ENCODE results near the gene TREML1. TPM values are rescaled to one million over a fixed set of nuclear protein-coding genes. Genes with fewer than 3 reads are reported as not detected.

Gene TREML1
- total and polyA plus RNA-seq, 9 of the 15 experiments (the other 6 are each of a cell fraction or from before 2014, with no cell fraction given): not detected

DNA sequence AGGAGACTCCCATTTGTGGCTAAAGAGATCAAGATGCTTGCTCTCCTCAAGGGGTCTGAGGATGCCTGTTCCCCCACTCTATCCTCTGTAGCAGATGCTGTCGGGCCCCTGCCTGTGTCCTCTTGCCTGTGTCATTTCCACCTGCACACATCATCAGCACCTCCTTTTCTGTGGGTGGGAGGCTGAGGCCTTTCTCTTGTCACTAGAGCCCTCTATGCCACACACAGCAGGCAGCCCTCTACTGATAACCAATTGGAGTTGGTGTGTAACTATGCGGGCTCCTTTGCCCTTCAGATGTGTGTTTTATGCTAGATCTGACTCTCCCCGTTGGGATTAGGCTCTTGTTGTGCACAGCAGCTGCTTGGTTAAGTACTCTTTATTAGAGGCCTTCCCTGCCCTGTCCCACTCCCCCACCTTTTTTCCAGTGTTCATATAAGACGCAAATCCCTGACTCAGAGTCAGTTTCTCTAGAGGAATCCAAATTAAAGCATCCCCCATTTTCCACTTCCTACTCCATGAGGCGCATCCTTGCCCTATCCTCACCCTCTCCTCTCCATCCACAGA lies 39.1 kb upstream of the TREML1 start:
- Histone ChIP-seq H3K4me1 (replicated peaks in 1 of 2; ENCODE audit: control insufficient read depth in 2 of 2, insufficient read depth in 2 of 2, low read length in 2 of 2) (no peaks in the 10 kb centered on the region), H3K36me3 (ENCODE audit: control insufficient read depth, insufficient read depth, low read length) (no peaks in the 10 kb centered on the region), H3K9me3 (replicated peaks; ENCODE audit: control insufficient read depth, insufficient read depth, low read depth, low read length) (no peaks in the 10 kb centered on the region), H3K4me3 (no peak overlapping the region), H2AFZ (ENCODE audit: low read depth, low read length) (no peak overlapping the region), H3K27me3 (ENCODE audit: control insufficient read depth in 2 of 2, insufficient read depth in 2 of 2, low read length in 2 of 2) (0 out of 5 replicates have a peak, but pooled peaks cover 0 to 8% of the 10 kb centered on the region in 2 experiments), H3K9me1 (ENCODE audit: control insufficient read depth, insufficient read depth, low read length) (no peaks in the 10 kb centered on the region), H3K4me2 (ENCODE audit: insufficient read depth, low read length) (no peak overlapping the region), H3K27ac (ENCODE audit: extremely low read depth, low read depth, low read length) (no peak overlapping the region), H3K9ac (ENCODE audit: insufficient read depth in 1 of 2, low read depth in 2 of 2, low read length in 2 of 2) (no peak overlapping the region), H4K20me1 (replicated peaks; ENCODE audit: control insufficient read depth, insufficient read depth, low read length) (no peaks in the 10 kb centered on the region), H3K79me2 (ENCODE audit: control insufficient read depth, insufficient read depth, low read length) (no peaks in the 10 kb centered on the region)
- in situ Hi-C loops (cut with MboI): no loop called here
- intact Hi-C loops (cut with micrococcal nuclease): loop anchor here (5.0 kb wide), 1 partner anchor 124 kb away; no protein-coding TSS in a partner anchor
- BruUV-seq (replicated peaks): no TSS peak
- DNase-seq (ENCODE audit: extremely low read depth in 1 of 4, low spot score in 3 of 4) (no peak), ATAC-seq (no peak), FAIRE-seq (peak; percentile 44)
- ChIA-PET POLR2A (interaction anchor here (1.4 kb wide), 1 partner anchor 14 kb away, joined by 4 read pairs; no protein-coding TSS in a partner anchor), CTCF (ENCODE audit: low intra/inter-chr PET ratio) (no interaction called here)
- TF ChIP-seq MYNN (IDR thresholded peaks at IDR 0.05): no peak
- no peak for TF ChIP-seq MYNN (CRISPR knock-in tag; IDR thresholded peaks at IDR 0.05)
- TF ChIP-seq KAT7 (CRISPR knock-in tag; IDR thresholded peaks at IDR 0.05; ENCODE audit: borderline replicate concordance): no peak
- TF ChIP-seq NR2F6 (CRISPR knock-in tag; IDR thresholded peaks at IDR 0.05): no peak
- TF ChIP-seq ZBED1 (IDR thresholded peaks at IDR 0.05): no peak
- TF ChIP-seq FIP1L1 (IDR thresholded peaks at IDR 0.05; ENCODE audit: low read depth, low read length, poor library complexity, severe bottlenecking): no peak
- TF ChIP-seq, protein P1, sequence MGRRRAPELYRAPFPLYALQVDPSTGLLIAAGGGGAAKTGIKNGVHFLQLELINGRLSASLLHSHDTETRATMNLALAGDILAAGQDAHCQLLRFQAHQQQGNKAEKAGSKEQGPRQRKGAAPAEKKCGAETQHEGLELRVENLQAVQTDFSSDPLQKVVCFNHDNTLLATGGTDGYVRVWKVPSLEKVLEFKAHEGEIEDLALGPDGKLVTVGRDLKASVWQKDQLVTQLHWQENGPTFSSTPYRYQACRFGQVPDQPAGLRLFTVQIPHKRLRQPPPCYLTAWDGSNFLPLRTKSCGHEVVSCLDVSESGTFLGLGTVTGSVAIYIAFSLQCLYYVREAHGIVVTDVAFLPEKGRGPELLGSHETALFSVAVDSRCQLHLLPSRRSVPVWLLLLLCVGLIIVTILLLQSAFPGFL (CRISPR knock-in tag; IDR thresholded peaks at IDR 0.05): no peak
- TF ChIP-seq, protein P2, sequence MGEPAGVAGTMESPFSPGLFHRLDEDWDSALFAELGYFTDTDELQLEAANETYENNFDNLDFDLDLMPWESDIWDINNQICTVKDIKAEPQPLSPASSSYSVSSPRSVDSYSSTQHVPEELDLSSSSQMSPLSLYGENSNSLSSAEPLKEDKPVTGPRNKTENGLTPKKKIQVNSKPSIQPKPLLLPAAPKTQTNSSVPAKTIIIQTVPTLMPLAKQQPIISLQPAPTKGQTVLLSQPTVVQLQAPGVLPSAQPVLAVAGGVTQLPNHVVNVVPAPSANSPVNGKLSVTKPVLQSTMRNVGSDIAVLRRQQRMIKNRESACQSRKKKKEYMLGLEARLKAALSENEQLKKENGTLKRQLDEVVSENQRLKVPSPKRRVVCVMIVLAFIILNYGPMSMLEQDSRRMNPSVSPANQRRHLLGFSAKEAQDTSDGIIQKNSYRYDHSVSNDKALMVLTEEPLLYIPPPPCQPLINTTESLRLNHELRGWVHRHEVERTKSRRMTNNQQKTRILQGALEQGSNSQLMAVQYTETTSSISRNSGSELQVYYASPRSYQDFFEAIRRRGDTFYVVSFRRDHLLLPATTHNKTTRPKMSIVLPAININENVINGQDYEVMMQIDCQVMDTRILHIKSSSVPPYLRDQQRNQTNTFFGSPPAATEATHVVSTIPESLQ (CRISPR knock-in tag; IDR thresholded peaks at IDR 0.05): no peak
- TF ChIP-seq, protein P3, sequence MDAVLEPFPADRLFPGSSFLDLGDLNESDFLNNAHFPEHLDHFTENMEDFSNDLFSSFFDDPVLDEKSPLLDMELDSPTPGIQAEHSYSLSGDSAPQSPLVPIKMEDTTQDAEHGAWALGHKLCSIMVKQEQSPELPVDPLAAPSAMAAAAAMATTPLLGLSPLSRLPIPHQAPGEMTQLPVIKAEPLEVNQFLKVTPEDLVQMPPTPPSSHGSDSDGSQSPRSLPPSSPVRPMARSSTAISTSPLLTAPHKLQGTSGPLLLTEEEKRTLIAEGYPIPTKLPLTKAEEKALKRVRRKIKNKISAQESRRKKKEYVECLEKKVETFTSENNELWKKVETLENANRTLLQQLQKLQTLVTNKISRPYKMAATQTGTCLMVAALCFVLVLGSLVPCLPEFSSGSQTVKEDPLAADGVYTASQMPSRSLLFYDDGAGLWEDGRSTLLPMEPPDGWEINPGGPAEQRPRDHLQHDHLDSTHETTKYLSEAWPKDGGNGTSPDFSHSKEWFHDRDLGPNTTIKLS (IDR thresholded peaks at IDR 0.05; ENCODE audit: borderline replicate concordance, low read depth): no peak
- no peak for TF ChIP-seq ZNF583 (CRISPR knock-in tag; IDR thresholded peaks at IDR 0.05)
- TF ChIP-seq, protein P4, sequence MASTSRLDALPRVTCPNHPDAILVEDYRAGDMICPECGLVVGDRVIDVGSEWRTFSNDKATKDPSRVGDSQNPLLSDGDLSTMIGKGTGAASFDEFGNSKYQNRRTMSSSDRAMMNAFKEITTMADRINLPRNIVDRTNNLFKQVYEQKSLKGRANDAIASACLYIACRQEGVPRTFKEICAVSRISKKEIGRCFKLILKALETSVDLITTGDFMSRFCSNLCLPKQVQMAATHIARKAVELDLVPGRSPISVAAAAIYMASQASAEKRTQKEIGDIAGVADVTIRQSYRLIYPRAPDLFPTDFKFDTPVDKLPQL (IDR thresholded peaks at IDR 0.05; ENCODE audit: extremely low read depth, insufficient read length): no peak
- no peak for TF ChIP-seq SLC30A9 (CRISPR knock-in tag; IDR thresholded peaks at IDR 0.05)
- 20% methylated on average over 5 of the region's 5 CpGs for WGBS (ENCODE audit: insufficient coverage, low coverage, missing lambda C conversion rate)

All from K562 (cell line).